KMS-11 (cell line): ENCODE results near the gene RING1.

ENCODE experiments used
- H2AFZ ChIP-seq: fragments of 200-600 bp; sonication (generic); 2 replicates; pipeline ENCODE4 v1.6.1; 2016; ENCODE audit warnings: antibody characterized with exemption, mixed run types, low read depth
- H3K27ac ChIP-seq: fragments of 200-600 bp; sonication (generic); 2 replicates; pipeline ENCODE4 v1.6.1; 2016; ENCODE audit warnings: mild to moderate bottlenecking, mixed run types
- H3K27me3 ChIP-seq: fragments of 200-600 bp; sonication (generic); 2 replicates; pipeline ENCODE4 v1.6.1; 2017; ENCODE audit warnings: mild to moderate bottlenecking, low read depth, mixed run types, moderate library complexity; ENCODE audit not compliant: insufficient read depth
- H3K36me3 ChIP-seq: fragments of 200-600 bp; sonication (generic); 2 replicates; pipeline ENCODE4 v1.6.1; 2017; ENCODE audit warnings: mild to moderate bottlenecking, mixed run types; ENCODE audit not compliant: insufficient read depth
- H3K4me1 ChIP-seq: fragments of 200-600 bp; sonication (generic); 2 replicates; pipeline ENCODE4 v1.6.1; 2016; ENCODE audit warnings: mild to moderate bottlenecking, low read depth, mixed run types; ENCODE audit not compliant: poor library complexity, severe bottlenecking
- H3K4me2 ChIP-seq: fragments of 200-600 bp; sonication (generic); 2 replicates; pipeline ENCODE4 v1.7.0; 2016; ENCODE audit warnings: mild to moderate bottlenecking, mixed run types
- H3K4me3 ChIP-seq: fragments of 200-600 bp; sonication (generic); IDR thresholded peaks from 2 replicates; pipeline ENCODE4 v1.6.1; 2017; ENCODE audit warnings: low read depth, low read length, mixed read lengths; ENCODE audit not compliant: insufficient read depth
- H3K79me2 ChIP-seq: fragments of 200-600 bp; sonication (generic); 2 replicates; pipeline ENCODE4 v1.6.1; 2016; ENCODE audit warnings: low read depth, mixed run types; ENCODE audit not compliant: insufficient read depth
- H3K9ac ChIP-seq: fragments of 200-600 bp; sonication (generic); 2 replicates; pipeline ENCODE4 v1.6.1; 2016; ENCODE audit warnings: mild to moderate bottlenecking, mixed run types
- H4K20me1 ChIP-seq: fragments of 200-600 bp; sonication (generic); 2 replicates; pipeline ENCODE4 v1.6.1; 2016; ENCODE audit warnings: mild to moderate bottlenecking, mixed run types; ENCODE audit not compliant: insufficient read depth
- TF ChIP-seq, protein P1 (sequence below): fragments of 200-600 bp; sonication (generic); conservative IDR thresholded peaks from 2 replicates; pipeline ENCODE4 v1.6.1; 2017; ENCODE audit warnings: low read depth, mild to moderate bottlenecking, antibody characterized with exemption, low read length, moderate library complexity, mixed read lengths

RING1 gene

DNA sequence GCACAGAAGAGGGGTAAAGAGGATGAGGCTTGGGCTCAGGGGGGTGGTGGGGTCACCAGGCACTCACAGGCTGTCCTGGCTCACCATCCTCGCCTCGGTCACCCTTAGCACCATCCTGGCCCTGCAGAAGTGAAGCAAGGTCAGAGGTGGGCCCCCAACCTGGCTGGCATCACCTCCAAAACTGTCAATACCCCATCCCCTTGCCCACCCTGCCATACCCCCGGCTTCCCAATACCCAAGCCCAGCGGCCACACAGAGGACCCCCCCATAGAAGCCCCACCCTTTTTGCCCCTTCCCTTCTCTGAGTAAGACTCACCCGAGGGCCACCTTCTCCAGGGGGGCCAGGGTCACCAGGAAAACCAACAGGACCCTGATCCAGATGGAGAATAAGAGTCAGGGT, 39.7 kb upstream of the RING1 start:
- H4K20me1 ChIP-seq = no peaks in the 10 kb centered on the region
- H3K4me1 ChIP-seq = no peaks in the 10 kb centered on the region
- H3K9ac ChIP-seq = no peak overlapping the region
- no peak overlapping the region for H3K4me3 ChIP-seq
- no peak overlapping the region for H3K4me2 ChIP-seq
- H3K36me3 ChIP-seq = no peaks in the 10 kb centered on the region
- TF ChIP-seq, protein P1, sequence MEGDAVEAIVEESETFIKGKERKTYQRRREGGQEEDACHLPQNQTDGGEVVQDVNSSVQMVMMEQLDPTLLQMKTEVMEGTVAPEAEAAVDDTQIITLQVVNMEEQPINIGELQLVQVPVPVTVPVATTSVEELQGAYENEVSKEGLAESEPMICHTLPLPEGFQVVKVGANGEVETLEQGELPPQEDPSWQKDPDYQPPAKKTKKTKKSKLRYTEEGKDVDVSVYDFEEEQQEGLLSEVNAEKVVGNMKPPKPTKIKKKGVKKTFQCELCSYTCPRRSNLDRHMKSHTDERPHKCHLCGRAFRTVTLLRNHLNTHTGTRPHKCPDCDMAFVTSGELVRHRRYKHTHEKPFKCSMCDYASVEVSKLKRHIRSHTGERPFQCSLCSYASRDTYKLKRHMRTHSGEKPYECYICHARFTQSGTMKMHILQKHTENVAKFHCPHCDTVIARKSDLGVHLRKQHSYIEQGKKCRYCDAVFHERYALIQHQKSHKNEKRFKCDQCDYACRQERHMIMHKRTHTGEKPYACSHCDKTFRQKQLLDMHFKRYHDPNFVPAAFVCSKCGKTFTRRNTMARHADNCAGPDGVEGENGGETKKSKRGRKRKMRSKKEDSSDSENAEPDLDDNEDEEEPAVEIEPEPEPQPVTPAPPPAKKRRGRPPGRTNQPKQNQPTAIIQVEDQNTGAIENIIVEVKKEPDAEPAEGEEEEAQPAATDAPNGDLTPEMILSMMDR = no peak
- H3K27ac ChIP-seq = no peak overlapping the region
- no peaks in the 10 kb centered on the region for H3K27me3 ChIP-seq
- no peak overlapping the region for H2AFZ ChIP-seq
- H3K79me2 ChIP-seq = no peaks in the 10 kb centered on the region

DNA sequence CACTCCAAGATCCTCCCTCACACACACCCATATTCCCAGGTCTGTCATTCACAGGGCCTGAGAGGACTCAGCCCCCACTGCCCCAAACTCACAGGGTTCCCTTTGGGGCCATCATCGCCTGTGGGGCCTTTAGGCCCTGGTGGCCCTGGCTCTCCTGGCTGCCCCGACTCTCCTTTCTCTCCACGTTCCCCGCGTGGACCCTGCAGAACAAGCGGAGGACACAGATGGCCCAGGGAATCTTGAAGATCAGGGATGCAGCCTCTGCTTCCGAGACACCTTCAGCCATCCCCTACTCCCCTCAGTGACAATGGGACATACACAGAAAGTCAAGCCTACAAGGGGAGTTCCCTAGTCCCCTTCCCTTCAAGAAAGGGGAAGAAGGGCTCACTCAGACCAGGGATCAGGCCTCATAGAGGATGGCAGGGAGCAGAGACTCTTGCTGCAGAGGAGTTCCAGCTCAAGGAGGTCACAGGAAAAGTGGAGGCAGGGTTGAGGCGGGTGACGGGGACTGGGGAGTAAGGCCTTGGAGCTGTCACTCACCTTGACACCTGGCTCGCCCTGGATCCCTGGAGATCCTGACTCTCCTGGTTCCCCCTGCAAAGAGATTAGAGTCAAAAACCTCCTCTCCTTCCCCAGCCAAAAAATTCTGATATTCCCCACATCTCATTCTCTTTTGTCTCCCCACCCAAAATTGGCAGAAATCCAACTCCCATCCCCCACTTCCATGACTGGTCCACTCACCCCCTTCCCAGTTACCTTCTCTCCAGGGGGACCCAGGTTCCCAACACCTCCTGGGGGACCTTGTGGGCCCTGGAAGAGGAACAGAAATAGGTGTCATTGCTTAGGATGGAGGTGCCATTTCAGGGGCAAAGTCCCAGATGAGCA, 38.8 kb upstream of the RING1 start:
- H3K4me3 ChIP-seq = no peak overlapping the region
- H3K79me2 ChIP-seq = no peaks in the 10 kb centered on the region

DNA sequence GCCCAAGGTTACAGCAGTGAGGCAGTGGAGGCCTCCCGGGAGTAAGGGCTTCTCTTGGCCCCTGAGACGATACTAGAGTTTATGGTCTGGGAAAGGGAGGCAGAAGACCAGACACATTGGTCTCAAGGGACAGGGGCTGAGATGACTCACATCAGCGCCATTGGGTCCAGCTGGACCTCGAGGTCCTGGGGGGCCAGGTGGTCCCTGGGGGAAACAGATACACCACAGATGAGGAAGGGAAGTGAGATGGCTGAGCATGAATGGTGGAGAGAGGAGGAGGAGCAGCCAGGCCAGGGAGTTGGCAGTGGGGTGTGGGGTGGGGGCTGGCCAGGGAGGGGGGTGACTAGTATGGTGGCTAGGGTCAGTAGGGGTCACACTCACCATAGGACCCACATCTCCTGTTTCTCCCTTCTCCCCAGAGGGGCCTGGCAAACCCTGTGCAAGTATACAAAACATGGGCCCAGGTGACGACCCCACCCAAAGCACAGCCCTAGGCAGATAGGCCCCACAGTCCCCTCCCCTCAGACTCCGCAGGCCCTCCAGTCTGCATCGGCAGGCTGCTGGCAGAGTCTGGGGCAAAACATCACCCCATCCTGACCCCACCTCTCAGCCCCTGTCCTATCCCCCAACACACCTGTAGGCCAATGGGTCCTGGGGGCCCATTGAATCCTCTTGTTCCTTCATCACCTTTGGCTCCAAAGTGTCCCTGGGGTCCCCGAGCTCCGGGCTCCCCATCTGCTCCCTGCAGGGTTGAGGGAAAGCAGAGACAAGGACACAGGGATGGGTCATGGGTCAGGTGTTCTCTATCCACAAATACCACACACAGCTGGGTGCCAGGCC, 37.9 kb upstream of the RING1 start:
- Histone ChIP-seq H4K20me1 (no peaks in the 10 kb centered on the region), H3K79me2 (no peaks in the 10 kb centered on the region), H3K27me3 (no peaks in the 10 kb centered on the region), H2AFZ (no peak overlapping the region), H3K4me3 (no peak overlapping the region), H3K36me3 (no peaks in the 10 kb centered on the region), H3K27ac (no peak overlapping the region), H3K4me1 (no peaks in the 10 kb centered on the region), H3K9ac (no peak overlapping the region), H3K4me2 (no peak overlapping the region)
- TF ChIP-seq, protein P1 = no peak

More for the DNA sequence above, 38.8 kb upstream of the RING1 start:
- H3K27me3 ChIP-seq = no peaks in the 10 kb centered on the region
- H3K27ac ChIP-seq = no peak overlapping the region
- TF ChIP-seq, protein P1 = no peak
- no peak overlapping the region for H3K4me2 ChIP-seq
- H4K20me1 ChIP-seq = no peaks in the 10 kb centered on the region
- no peaks in the 10 kb centered on the region for H3K4me1 ChIP-seq
- no peaks in the 10 kb centered on the region for H3K36me3 ChIP-seq
- H3K9ac ChIP-seq = no peak overlapping the region
- H2AFZ ChIP-seq = no peak overlapping the region

DNA sequence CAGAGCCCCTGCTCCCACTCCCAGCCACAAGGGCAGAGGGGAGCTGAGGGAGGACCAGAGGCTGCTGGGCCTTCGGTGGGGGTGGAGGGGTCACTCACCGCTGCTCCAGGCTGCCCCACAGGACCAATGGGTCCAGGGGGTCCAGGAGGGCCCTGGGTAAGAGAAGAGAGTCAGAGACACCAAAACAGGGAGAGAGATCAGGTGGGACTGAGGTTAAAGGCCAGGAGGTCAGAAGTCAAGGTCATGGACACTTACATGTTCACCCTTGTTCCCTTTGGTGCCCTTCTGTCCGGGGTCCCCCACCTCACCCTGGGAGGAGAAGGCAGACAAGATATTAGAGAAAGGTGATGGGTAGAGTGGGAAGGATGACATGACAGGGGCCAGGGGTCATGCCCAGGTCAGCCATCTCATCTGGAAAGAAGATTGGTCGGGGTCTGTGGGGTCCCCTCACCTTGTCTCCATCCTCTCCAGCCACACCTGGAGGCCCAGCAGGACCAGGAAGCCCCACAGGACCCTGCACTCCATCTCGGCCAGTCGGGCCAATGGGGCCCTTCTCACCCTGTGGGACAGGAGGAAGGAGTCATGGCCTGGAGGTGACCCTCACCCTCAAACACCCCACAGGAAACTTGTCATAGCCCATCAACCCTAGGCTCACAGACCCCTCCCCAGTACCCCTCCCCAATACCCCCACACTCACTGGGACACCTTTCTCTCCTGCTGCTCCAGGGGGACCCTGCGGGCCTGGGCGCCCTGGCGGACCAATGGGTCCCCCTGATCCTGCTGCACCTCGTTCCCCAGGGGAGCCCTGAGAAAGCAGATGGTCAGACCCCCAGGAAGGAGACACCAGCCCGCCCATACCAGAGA, 37.1 kb upstream of the RING1 start:
- Histone ChIP-seq H3K36me3 (no peaks in the 10 kb centered on the region), H3K4me3 (no peak overlapping the region), H3K9ac (no peak overlapping the region), H3K27ac (no peak overlapping the region), H4K20me1 (no peaks in the 10 kb centered on the region), H3K27me3 (no peaks in the 10 kb centered on the region), H3K4me2 (no peak overlapping the region), H3K4me1 (no peaks in the 10 kb centered on the region), H2AFZ (no peak overlapping the region), H3K79me2 (no peaks in the 10 kb centered on the region)
- TF ChIP-seq, protein P1 = no peak
